HEK293 (cell line): Measurements from ENCODE around the gene SSR1.

Source experiments
- ATF2 ChIP-seq: fragments of 450-650 bp; formaldehyde crosslinking; IDR thresholded peaks from 2 replicates; pipeline ENCODE4 v1.5.1; 2016; ENCODE audit warnings: missing biosample characterization, missing genetic modification characterization, low read depth
- BCL11B ChIP-seq: fragments of 450-650 bp; formaldehyde crosslinking; IDR thresholded peaks from 2 replicates; pipeline ENCODE4 v1.5.1; 2016; ENCODE audit warnings: low read depth, missing biosample characterization, missing genetic modification characterization
- CTCF ChIP-seq: fragments of 450-650 bp; formaldehyde crosslinking; IDR thresholded peaks from 2 replicates; pipeline ENCODE4 v1.5.1; 2016; ENCODE audit warnings: missing biosample characterization, missing genetic modification characterization
- GLIS2 ChIP-seq: fragments of 450-650 bp; formaldehyde crosslinking; IDR thresholded peaks from 2 replicates; pipeline ENCODE4 v1.5.1; 2016; ENCODE audit warnings: missing biosample characterization, missing genetic modification characterization
- INSM2 ChIP-seq: fragments of 450-650 bp; formaldehyde crosslinking; IDR thresholded peaks from 2 replicates; pipeline ENCODE4 v1.5.1; 2016; ENCODE audit warnings: missing biosample characterization, missing genetic modification characterization
- PRDM10 ChIP-seq: fragments of 450-650 bp; formaldehyde crosslinking; IDR thresholded peaks from 2 replicates; pipeline ENCODE4 v1.5.1; 2016; ENCODE audit warnings: missing biosample characterization, missing genetic modification characterization
- SCRT2 ChIP-seq: fragments of 450-650 bp; formaldehyde crosslinking; IDR thresholded peaks from 2 replicates; pipeline ENCODE4 v1.5.1; 2016; ENCODE audit warnings: missing biosample characterization, missing genetic modification characterization
- SP2 ChIP-seq: fragments of 450-650 bp; formaldehyde crosslinking; IDR thresholded peaks from 2 replicates; pipeline ENCODE4 v1.5.1; 2016; ENCODE audit warnings: missing biosample characterization, missing genetic modification characterization
- SP7 ChIP-seq: fragments of 450-650 bp; formaldehyde crosslinking; IDR thresholded peaks from 2 replicates; pipeline ENCODE4 v1.5.1; 2016; ENCODE audit warnings: missing biosample characterization, missing genetic modification characterization
- TRIM28 ChIP-seq: IDR thresholded peaks from 2 replicates; pipeline ENCODE4 v1.6.1; 2011; ENCODE audit warnings: low read length, control low read depth, borderline replicate concordance
- ZBTB21 ChIP-seq: fragments of 450-650 bp; formaldehyde crosslinking; IDR thresholded peaks from 2 replicates; pipeline ENCODE4 v1.5.1; 2017; ENCODE audit warnings: missing biosample characterization, missing genetic modification characterization
- ZBTB48 ChIP-seq: fragments of 450-650 bp; formaldehyde crosslinking; IDR thresholded peaks from 2 replicates; pipeline ENCODE4 v1.5.1; 2016; ENCODE audit warnings: missing biosample characterization, missing genetic modification characterization
- ZEB2 ChIP-seq: fragments of 450-650 bp; formaldehyde crosslinking; IDR thresholded peaks from 2 replicates; pipeline ENCODE4 v1.5.1; 2016; ENCODE audit warnings: missing biosample characterization, missing genetic modification characterization
- ZFHX2 ChIP-seq: fragments of 450-650 bp; formaldehyde crosslinking; conservative IDR thresholded peaks from 2 replicates; pipeline ENCODE4 v1.5.1; 2016; ENCODE audit warnings: missing biosample characterization, missing genetic modification characterization
- ZNF174 ChIP-seq: fragments of 450-650 bp; formaldehyde crosslinking; IDR thresholded peaks from 2 replicates; pipeline ENCODE4 v1.5.0; 2017; ENCODE audit warnings: missing biosample characterization, mild to moderate bottlenecking, missing genetic modification characterization
- ZNF280D ChIP-seq: fragments of 450-650 bp; formaldehyde crosslinking; IDR thresholded peaks from 2 replicates; pipeline ENCODE4 v1.5.1; 2016; ENCODE audit warnings: missing biosample characterization, missing genetic modification characterization
- ZNF518A ChIP-seq: fragments of 450-650 bp; formaldehyde crosslinking; conservative IDR thresholded peaks from 2 replicates; pipeline ENCODE4 v1.5.1; 2016; ENCODE audit warnings: low read depth, missing biosample characterization, missing genetic modification characterization
- ZNF580 ChIP-seq: fragments of 450-650 bp; formaldehyde crosslinking; IDR thresholded peaks from 2 replicates; pipeline ENCODE4 v1.5.1; 2016; ENCODE audit warnings: missing biosample characterization, missing genetic modification characterization
- ZNF600 ChIP-seq: fragments of 450-650 bp; formaldehyde crosslinking; IDR thresholded peaks from 2 replicates; pipeline ENCODE4 v1.5.1; 2016; ENCODE audit warnings: missing biosample characterization, missing genetic modification characterization
- ZNF629 ChIP-seq: fragments of 450-650 bp; formaldehyde crosslinking; IDR thresholded peaks from 2 replicates; pipeline ENCODE4 v1.5.1; 2017; ENCODE audit warnings: missing biosample characterization, missing genetic modification characterization
- ZNF777 ChIP-seq: fragments of 450-650 bp; formaldehyde crosslinking; IDR thresholded peaks from 2 replicates; pipeline ENCODE4 v1.5.1; 2017; ENCODE audit warnings: missing biosample characterization, missing genetic modification characterization, borderline replicate concordance

The SSR1 gene

GRCh38 chr6:7261032-7261841, 51.8 kb downstream of the SSR1 start (continued):
- no peak for TF ChIP-seq ZNF280D (tag by site-specific recombination)
- TF ChIP-seq ZEB2, result peak; percentile 50; the same call in 1 of the 2 replicates
- peak; percentile 76 for TF ChIP-seq SP2 (tag by site-specific recombination)
- peak; percentile 81 for TF ChIP-seq ZFHX2
- TF ChIP-seq ZNF580 (tag by site-specific recombination), result peak; percentile 13; the same call in 1 of the 2 replicates
- TF ChIP-seq TRIM28, result 0 out of 2 replicates have a peak, but pooled peaks have one; percentile 16
- no peak for TF ChIP-seq ZNF518A (tag by site-specific recombination)
- TF ChIP-seq CTCF (tag by site-specific recombination), result no peak
- peak; percentile 36; the same call in 1 of the 2 replicates for TF ChIP-seq ZBTB48 (tag by site-specific recombination)
- TF ChIP-seq ZNF600, result peak; percentile 91
- no peak for TF ChIP-seq ATF2 (tag by site-specific recombination)
- peak; percentile 85; the same call in 1 of the 2 replicates for TF ChIP-seq ZNF777 (tag by site-specific recombination)
- TF ChIP-seq SCRT2 (tag by site-specific recombination), result peak; percentile 89
- no peak for TF ChIP-seq ZNF174 (tag by site-specific recombination)
- TF ChIP-seq INSM2 (tag by site-specific recombination), result peak; percentile 56
- TF ChIP-seq ZNF629, result 0 out of 2 replicates have a peak, but pooled peaks have one; percentile 41
- TF ChIP-seq BCL11B (tag by site-specific recombination), result no peak
- peak; percentile 82 for TF ChIP-seq PRDM10
- TF ChIP-seq GLIS2 (tag by site-specific recombination), result peak; percentile 76
- TF ChIP-seq SP7 (tag by site-specific recombination), result peak; percentile 45; the same call in 1 of the 2 replicates
- TF ChIP-seq ZBTB21 (tag by site-specific recombination), result no peak
